Stimulated activated CD8-positive, alpha-beta memory T cell treated with anti-CD3 and anti-CD28 coated beads, Interleukin-15, amount 100 ng/mL, for 24 hours (primary cell): Measurements from ENCODE around the gene FNIP2.

ENCODE experiments used
- DNase-seq: peaks from one replicate; pipeline ENCODE4 v3.0.0-alpha.2; 2020; ENCODE audit warnings: low read depth

The FNIP2 gene

DNA sequence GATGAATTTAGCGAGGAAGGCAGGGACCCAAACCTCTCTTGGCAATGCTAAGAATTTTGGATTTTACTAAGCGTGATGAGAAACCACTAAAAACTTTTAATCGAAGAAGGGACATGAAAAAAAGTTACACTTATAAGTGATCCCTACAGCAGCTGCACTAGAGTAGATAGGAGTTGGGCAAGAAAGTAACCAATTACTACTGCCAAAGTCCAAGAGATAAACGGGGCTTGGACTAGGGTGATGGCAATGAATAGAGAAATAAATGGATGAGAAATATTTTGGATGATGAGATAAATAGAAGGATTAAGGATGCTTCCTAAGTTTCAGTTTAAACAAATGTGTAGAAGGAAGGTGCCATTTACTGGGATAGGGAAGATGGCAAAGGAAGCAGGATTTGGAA lies 6.3 kb upstream of the FNIP2 start:
- DNase-seq = no peak

DNA sequence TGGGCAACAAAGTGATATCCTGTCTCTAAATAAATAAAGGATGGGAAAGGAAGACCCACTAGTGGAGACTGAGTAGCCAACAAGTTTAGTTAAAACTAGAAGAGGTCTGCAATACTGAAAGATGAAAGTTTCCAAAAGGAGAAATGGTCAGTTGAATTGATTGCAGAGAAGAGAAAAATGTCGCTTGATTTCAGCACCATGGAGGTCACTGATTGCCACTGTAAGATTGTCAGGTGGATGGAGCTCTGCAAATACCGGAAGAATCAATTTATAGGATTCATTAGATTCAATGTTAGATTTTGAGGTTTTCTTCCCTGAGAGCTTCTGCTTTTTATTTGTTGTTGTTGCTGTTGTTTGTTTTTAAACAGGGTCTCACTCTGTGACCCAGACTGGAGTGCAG lies 5.4 kb upstream of the FNIP2 start:
- DNase-seq = no peak

DNA sequence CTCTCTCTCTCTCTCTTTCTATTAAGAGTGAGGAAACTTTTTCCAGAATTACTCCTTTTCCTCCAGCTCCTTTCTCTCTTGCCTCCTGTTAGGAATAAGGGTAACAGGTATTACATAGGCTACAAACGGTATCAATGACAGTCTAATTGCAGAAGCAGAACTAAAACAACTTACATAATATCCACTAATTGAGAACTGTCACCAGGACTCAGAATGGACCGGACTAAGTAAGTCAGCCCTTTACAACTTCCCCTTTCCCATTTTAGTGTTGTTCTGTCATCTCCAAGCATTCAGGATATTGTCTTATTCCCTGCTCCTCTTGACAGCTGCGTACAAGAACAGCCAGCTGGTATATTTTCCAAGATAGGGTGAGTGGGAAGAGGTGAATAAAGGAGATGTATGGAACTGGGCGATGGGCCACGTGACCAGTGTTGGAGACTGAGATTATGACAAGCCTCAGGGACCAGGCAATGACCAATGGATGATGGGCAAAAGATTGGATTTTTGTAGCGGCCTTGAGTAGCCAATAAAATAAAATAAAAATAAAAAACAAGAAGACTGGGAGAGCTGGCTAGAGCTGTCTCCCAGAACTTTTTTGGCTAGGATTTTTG lies 2.3 kb upstream of the FNIP2 start:
- no peak for DNase-seq

DNA sequence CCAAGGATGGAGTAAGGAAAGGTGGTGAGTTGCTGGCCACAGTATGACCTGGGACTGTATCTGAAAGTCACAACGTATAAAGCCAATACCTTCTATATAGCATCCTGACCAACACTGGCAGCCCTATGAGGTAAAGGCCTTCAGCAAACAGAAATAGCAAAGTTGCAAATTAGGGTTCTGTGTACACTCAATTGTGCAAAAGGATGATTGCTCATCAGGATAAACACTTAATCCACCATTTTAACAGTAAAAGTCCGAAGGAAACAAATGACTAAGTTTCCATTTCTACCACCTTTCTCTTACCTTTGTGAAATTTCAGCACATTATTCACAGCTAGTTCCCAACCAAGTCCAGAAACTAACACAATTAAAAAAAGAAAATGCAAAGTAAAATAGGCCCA lies 1.4 kb upstream of the FNIP2 start:
- DNase-seq = no peak

GRCh38 chr4:158769175-158769921 lies 522 bp downstream of the FNIP2 start:
- peak; percentile 13 for DNase-seq

DNA sequence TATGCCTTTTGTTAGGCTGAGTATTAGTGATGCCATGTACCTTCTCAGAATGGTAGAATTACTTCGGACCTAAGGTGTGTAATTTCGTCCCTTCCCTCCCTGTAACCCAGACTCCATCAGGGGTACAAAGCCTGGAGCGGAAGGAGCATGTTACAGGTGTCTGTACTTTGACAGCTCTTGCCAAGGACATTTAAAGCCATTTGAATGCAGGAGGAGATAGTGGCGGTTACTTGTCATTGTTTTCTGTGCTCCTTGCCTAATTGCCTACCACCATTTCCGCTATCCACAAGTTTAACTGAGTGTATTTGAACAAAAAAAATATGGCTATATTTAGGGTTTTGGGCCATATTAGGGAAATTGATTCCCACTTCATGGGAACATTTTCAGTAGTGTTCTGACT lies 1.8 kb downstream of the FNIP2 start:
- DNase-seq = no peak

GRCh38 chr4:158771776-158772175 lies 3.0 kb downstream of the FNIP2 start:
- no peak for DNase-seq

- DNase-seq = no peak
Observed at GRCh38 chr4:158775091-158775651, 6.3 kb downstream of the FNIP2 start.

GRCh38 chr4:158776106-158776505 lies 7.3 kb downstream of the FNIP2 start:
- DNase-seq = no peak

GRCh38 chr4:158777423-158778155 lies 8.8 kb downstream of the FNIP2 start:
- DNase-seq = no peak

GRCh38 chr4:158778156-158778711 lies 9.4 kb downstream of the FNIP2 start:
- DNase-seq = no peak

DNA sequence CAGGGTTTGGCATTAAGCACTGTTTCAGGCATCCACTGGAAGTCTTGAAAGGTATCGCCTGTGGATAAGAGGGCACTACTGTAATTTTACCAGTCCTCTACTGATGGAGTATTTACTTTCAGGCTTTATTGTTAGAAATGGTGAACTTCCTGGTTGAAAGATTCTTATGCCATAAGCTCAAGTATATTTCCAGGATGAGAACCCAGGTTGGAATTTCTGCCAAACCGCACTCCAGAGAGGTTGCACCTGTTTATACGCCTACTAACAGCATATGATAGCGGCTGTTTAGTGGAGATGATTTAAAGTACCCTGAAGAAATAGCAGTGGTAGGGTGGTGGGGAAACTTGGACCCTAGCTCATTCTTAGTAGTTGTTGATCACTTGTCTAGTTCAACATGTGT lies 9.9 kb downstream of the FNIP2 start:
- no peak for DNase-seq

GRCh38 chr4:158781963-158782362 lies 13.1 kb downstream of the FNIP2 start:
- no peak for DNase-seq

GRCh38 chr4:158782551-158783360 lies 13.9 kb downstream of the FNIP2 start:
- DNase-seq = no peak

- no peak for DNase-seq
Observed at GRCh38 chr4:158783785-158784184, 15.0 kb downstream of the FNIP2 start.

- no peak for DNase-seq
Observed at GRCh38 chr4:158785718-158786117, 16.9 kb downstream of the FNIP2 start.

DNA sequence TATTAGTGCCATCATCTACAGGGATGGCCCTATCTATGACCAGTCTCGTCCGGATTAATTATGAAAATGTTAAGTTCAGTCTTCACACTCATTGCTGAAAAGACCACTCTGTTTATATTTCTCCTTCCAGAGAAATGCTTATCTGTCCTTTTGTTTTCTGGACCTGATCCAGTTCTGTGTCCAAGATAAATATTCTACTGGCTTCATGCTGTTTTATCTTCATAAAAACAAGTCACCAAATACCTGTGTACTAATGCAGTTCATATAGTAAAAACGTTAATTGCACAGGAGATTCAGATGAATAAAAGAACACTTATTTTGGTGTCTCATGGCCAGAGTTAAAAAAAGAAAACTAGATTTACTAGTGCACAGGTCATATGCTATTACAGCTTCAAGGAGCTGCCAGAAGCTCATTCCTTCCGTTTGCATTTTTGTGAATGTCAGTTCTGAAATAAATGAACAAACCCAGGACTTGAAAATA lies 17.3 kb downstream of the FNIP2 start:
- no peak for DNase-seq

- DNase-seq = no peak
Observed at GRCh38 chr4:158786955-158787354, 18.1 kb downstream of the FNIP2 start.

- no peak for DNase-seq
Observed at GRCh38 chr4:158787709-158788475, 19.1 kb downstream of the FNIP2 start.

GRCh38 chr4:158788516-158788915 lies 19.7 kb downstream of the FNIP2 start:
- DNase-seq = no peak

GRCh38 chr4:158789853-158790252 lies 21.0 kb downstream of the FNIP2 start:
- no peak for DNase-seq
